ENCODE results near the gene CSAG2. TPM values are rescaled to one million over a fixed set of nuclear protein-coding genes. Genes with fewer than 3 reads are reported as not detected.
"Not testable (repeated sequence)": the region's sequence is repeated elsewhere in the genome, so short reads cannot be mapped to it uniquely, and the experiment has no call there.

Gene CSAG2, protein sequence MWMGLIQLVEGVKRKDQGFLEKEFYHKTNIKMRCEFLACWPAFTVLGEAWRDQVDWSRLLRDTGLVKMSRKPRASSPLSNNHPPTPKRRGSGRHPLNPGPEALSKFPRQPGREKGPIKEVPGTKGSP
- total RNA-seq = not detected in 2 replicates

DNA sequence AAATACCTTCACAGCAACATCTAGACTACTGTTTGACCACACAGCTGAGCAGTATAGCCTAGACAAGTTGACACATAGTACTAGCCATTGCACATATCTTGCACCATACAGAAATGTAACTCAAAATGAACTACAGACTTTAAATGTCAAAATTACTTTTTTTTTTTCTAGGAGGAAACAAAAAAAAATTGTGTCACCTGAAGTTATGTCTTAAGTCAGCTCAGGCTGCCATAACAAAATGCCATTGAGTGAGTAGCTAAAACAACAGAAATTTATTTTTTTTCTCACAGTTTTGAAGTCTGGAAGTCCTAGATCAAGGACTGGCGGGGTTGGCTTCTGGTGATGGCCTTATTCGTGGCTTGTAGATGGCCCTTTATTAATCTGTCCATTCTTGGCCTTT is at the start of gene CSAG2:
CSAG2 (minus strand) TSS at position 101 of the 400 bp plus-strand sequence. CDS start 161 bp downstream, outside the sequence.
- intact Hi-C loops (cut with micrococcal nuclease) = not testable (repeated sequence)

DNA sequence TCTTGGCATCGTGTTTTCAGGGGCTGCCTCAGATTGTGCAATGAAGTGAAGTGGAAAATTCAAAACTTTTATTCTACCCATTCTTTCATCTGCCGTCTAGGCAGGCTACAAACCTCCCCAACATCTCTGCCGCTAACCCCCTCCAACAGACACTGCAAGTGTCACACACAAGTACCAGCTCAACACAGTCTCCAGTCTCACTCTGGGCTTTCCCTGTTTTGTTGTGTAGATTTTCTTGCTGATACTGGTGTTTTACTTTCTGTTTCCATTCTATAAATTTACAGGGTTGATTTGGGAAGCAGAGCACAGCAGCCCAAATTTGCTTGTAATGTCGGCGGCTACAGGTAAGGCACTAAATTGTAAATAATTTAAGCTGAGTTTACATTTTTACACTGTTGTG is 45.8 kb upstream of the CSAG2 start:
- intact Hi-C loops (cut with micrococcal nuclease) = not testable (repeated sequence)

DNA sequence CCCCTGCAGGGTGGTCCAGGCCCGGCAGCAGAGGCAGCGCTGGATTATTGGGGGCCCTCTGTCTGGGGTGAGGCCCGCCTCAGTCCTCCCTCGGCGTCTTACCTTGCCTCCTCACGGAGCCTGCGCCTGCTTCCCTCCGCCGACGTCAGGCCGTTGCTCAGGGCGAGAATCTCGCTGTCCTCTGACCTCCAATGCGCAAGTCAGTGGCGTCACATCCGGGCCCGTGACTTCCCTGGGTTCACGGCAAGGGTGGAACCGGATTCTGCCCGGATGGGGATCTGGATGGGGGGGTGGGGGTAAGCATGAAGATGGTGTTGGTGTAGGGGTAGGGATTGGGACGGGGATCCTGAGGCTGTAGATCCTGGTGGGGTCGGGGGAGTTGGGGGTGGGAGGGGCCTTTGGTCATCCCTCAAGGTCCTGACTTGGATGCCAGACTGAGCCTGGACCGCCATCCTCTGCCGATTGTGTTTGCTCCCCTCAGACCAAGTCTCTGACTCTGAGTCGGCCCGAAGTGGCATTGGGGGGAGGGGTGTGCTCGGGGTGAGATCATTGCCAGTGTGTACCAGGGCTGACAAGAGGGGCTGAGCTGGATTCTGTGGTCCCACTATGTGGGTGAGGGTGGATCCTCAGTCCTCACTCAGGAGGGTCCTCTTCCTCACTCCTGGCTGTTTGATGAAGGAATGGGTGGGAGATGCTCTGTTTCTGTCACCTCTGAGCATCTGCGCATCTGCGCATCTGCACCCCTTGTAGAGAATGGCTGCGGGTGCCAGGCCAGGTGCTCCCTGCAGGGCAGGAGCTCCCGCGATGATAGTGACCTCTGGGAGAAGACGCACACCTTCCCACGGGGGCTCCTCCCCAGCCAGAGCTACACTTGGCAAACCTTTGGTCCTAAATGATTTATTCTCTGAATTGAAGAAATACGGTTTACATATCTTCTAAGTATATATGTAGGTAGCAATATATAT is 44.9 kb upstream of the CSAG2 start, which contains the start of gene MAGEA2:
MAGEA2 (minus strand) TSS at position 157 of the 965 bp plus-strand sequence. CDS start 2,479 bp downstream, outside the sequence.
- intact Hi-C loops (cut with micrococcal nuclease) = not testable (repeated sequence)

DNA sequence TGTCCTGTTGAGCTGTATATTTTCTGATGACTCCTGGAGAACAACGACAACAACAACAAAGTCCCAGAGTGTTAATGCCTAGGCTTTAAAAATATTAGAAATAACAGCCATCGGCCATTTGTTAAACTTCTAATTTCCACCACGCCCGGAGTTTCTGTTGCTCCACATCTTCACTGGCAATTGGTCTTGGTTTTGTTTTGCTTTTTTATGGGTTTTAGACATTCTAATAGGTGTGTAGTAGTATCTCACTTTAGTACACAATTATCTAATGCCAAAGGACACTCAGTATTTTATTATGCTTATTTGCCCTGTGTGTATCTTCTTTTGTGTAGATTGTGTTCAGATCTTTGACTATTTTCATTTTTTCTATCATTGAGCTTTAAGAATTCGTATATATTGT is 29.5 kb upstream of the CSAG2 start:
- intact Hi-C loops (cut with micrococcal nuclease) = no loop called here

DNA sequence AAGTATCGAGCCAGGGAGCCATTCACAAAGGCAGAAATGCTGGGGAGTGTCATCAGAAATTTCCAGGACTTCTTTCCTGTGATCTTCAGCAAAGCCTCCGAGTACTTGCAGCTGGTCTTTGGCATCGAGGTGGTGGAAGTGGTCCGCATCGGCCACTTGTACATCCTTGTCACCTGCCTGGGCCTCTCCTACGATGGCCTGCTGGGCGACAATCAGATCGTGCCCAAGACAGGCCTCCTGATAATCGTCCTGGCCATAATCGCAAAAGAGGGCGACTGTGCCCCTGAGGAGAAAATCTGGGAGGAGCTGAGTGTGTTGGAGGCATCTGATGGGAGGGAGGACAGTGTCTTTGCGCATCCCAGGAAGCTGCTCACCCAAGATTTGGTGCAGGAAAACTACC is 27.5 kb upstream of the CSAG2 start:
- intact Hi-C loops (cut with micrococcal nuclease) = not testable (repeated sequence)

DNA sequence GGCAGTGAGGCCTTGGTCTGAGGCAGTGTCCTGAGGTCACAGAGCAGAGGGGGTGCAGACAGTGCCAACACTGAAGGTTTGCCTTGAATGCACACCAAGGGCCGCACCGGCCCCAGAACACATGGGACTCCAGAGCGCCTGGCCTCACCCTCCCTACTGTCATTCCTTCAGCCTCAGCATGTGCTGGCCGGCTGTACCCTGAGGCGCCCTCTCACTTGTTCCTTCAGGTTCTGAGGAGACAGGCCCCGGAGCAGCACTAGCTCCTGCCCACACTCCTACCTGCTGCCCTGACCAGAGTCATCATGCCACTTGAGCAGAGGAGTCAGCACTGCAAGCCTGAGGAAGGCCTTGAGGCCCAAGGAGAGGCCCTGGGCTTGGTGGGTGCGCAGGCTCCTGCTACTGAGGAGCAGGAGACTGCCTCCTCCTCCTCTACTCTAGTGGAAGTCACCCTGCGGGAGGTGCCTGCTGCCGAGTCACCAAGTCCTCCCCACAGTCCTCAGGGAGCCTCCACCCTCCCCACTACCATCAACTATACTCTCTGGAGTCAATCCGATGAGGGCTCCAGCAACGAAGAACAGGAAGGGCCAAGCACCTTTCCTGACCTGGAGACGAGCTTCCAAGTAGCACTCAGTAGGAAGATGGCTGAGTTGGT is 26.9 kb upstream of the CSAG2 start:
- intact Hi-C loops (cut with micrococcal nuclease) = no loop called here

DNA sequence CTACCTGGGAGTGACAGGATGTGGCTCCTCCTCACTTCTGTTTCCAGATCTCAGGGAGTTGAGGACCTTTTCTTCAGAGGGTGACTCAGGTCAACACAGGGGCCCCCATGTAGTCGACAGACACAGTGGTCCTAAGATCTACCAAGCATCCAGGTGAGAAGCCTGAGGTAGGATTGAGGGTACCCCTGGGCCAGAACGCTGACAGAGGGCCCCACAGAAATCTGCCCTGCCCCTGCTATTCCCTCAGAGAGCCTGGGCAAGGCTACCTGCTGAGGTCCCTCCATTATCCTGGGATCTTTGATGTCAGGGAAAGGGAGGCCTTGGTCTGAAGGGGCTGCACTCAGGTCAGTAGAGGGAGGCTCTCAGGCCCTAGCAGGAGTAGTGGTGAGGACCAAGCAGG is 26.0 kb upstream of the CSAG2 start:
- intact Hi-C loops (cut with micrococcal nuclease) = no loop called here

DNA sequence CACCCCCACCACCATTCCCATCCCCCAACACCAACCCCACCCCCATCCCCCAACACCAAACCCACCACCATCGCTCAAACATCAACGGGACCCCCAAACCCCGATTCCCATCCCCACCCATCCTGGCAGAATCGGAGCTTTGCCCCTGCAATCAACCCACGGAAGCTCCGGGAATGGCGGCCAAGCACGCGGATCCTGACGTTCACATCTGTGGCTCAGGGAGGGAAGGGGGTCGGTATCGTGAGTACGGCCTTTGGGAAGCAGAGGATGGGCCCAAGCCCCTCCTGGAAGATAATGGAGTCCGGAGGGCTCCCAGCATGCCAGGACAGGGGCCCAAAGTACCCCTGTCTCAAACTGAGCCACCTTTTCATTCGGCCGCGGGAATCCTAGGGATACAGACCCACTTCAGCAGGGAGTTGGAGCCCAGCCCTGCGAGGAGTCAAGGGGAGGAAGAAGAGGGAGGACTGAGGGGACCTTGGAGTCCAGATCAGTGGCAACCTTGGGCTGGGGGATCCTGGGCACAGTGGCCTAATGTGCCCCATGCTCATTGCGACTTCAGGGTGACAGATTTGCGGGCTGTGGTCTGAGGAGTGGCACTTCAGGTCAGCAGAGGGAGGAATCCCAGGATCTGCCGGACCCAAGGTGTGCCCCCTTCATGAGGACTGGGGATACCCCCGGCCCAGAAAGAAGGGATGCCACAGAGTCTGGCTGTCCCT is 25.2 kb upstream of the CSAG2 start:
- intact Hi-C loops (cut with micrococcal nuclease) = not testable (repeated sequence)

DNA sequence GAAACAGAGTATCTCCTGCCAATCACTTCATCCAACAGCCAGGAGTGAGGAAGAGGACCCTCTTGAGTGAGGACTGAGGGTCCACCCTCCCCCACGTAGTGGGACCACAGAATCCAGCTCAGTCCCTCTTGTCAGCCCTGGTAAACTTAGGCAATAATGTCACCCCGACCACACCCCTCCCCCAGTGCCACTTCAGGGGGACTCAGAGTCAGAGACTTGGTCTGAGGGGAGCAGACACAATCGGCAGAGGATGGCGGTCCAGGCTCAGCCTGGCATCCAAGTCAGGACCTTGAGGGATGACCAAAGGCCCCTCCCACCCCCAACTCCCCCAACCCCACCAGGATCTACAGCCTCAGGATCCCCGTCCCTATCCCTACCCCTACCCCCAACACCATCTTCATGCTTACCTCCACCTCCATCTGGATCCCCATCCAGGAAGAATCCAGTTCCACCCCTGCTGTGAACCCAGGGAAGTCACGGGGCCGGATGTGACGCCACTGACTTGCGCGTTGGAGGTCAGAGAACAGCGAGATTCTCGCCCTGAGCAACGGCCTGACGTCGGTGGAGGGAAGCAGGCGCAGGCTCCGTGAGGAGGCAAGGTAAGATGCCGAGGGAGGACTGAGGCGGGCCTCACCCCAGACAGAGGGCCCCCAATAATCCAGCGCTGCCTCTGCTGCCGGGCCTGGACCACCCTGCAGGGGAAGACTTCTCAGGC is 24.3 kb upstream of the CSAG2 start, which contains the start of the genes CSAG1 and MAGEA12:
CSAG1 (minus strand) TSS at position 461 of the 715 bp plus-strand sequence. CDS start 1,261 bp downstream, outside the sequence.
MAGEA12 (plus strand) TSS at position 497 of the 715 bp plus-strand sequence. CDS start 2,405 bp downstream, outside the sequence.
- intact Hi-C loops (cut with micrococcal nuclease) = no loop called here

DNA sequence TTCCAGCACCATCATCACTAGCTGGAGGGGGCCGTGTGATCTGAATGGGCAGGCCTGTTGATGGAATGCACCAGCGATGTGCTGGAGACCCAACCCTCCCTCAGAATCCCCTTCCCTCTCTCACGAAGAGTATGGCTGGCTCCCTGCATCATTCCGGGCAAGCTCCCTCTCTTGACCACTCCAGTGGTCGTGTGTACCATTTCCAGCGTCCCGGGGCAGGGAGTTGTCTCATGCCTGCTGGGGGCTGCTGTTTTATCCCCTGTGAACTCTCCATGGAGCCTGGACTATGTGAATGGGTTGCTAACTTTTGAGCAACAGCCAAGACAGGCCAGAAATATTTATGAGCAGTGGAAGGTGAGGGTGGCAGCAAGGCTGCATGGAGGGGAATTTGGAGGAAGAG is 16.3 kb upstream of the CSAG2 start:
- intact Hi-C loops (cut with micrococcal nuclease) = no loop called here

DNA sequence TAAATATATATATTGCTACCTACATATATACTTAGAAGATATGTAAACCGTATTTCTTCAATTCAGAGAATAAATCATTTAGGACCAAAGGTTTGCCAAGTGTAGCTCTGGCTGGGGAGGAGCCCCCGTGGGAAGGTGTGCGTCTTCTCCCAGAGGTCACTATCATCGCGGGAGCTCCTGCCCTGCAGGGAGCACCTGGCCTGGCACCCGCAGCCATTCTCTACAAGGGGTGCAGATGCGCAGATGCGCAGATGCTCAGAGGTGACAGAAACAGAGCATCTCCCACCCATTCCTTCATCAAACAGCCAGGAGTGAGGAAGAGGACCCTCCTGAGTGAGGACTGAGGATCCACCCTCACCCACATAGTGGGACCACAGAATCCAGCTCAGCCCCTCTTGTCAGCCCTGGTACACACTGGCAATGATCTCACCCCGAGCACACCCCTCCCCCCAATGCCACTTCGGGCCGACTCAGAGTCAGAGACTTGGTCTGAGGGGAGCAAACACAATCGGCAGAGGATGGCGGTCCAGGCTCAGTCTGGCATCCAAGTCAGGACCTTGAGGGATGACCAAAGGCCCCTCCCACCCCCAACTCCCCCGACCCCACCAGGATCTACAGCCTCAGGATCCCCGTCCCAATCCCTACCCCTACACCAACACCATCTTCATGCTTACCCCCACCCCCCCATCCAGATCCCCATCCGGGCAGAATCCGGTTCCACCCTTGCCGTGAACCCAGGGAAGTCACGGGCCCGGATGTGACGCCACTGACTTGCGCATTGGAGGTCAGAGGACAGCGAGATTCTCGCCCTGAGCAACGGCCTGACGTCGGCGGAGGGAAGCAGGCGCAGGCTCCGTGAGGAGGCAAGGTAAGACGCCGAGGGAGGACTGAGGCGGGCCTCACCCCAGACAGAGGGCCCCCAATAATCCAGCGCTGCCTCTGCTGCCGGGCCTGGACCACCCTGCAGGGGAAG is 5.0 kb upstream of the CSAG2 start, which contains the start of gene MAGEA2B:
MAGEA2B (plus strand) TSS at position 814 of the 973 bp plus-strand sequence. CDS start 2,479 bp downstream, outside the sequence.
- intact Hi-C loops (cut with micrococcal nuclease) = not testable (repeated sequence)

DNA sequence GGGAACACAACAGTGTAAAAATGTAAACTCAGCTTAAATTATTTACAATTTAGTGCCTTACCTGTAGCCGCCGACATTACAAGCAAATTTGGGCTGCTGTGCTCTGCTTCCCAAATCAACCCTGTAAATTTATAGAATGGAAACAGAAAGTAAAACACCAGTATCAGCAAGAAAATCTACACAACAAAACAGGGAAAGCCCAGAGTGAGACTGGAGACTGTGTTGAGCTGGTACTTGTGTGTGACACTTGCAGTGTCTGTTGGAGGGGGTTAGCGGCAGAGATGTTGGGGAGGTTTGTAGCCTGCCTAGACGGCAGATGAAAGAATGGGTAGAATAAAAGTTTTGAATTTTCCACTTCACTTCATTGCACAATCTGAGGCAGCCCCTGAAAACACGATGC is 4.1 kb upstream of the CSAG2 start:
- intact Hi-C loops (cut with micrococcal nuclease) = not testable (repeated sequence)

DNA sequence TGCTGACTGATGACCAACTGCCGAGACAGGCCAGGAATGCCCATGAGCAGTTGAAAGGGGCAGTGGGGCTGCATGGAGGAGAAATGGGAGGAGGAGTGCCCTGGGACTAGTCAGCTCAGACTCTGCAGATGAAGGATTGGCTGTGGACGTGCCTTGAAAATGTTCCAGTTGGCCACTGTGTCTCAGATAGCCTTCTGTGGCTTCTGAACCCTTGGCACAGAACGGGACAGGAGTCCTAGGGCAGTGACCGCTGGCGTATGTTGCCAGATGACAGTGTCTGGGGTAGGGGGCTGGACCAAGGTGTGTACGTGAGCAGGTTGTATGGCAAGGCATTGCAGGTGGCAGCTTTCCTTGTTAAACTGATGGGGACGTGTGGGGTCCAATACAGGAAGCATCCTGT is 2.6 kb downstream of the CSAG2 start:
- intact Hi-C loops (cut with micrococcal nuclease) = not testable (repeated sequence)

DNA sequence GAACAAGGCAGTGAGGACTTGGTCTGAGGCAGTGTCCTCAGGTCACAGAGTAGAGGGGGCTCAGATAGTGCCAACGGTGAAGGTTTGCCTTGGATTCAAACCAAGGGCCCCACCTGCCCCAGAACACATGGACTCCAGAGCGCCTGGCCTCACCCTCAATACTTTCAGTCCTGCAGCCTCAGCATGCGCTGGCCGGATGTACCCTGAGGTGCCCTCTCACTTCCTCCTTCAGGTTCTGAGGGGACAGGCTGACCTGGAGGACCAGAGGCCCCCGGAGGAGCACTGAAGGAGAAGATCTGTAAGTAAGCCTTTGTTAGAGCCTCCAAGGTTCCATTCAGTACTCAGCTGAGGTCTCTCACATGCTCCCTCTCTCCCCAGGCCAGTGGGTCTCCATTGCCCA is 8.7 kb downstream of the CSAG2 start:
- intact Hi-C loops (cut with micrococcal nuclease) = not testable (repeated sequence)

DNA sequence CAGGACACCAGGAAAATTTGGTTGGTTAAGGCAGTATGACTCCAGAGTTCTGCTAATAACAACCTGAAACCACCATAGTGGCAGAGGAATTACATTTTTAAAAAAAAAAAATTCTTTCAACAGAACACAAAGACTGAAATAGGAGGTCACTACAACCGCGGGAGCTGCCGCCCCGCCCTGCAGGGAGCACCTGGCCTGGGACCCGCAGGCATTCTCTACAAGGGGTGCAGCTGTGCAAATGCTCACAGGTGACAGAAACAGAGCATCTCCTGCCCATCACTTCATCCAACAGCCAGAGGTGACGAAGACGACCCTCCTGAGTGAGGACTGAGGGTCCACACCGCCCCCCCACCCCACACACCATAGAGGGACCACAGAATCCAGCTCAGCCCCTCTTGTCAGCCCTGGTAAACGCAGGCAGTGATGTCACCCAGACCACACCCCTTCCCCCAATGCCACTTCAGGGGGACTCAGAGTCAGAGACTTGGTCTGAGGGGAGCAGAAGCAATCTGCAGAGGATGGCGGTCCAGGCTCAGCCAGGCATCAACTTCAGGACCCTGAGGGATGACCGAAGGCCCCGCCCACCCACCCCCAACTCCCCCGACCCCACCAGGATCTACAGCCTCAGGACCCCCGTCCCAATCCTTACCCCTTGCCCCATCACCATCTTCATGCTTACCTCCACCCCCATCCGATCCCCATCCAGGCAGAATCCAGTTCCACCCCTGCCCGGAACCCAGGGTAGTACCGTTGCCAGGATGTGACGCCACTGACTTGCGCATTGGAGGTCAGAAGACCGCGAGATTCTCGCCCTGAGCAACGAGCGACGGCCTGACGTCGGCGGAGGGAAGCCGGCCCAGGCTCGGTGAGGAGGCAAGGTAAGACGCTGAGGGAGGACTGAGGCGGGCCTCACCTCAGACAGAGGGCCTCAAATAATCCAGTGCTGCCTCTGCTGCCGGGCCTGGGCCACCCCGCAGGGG is 10.8 kb downstream of the CSAG2 start, which contains the start of gene MAGEA3:
MAGEA3 (plus strand) TSS at position 843 of the 980 bp plus-strand sequence. CDS start 2,039 bp downstream, outside the sequence.
- intact Hi-C loops (cut with micrococcal nuclease) = not testable (repeated sequence)

DNA sequence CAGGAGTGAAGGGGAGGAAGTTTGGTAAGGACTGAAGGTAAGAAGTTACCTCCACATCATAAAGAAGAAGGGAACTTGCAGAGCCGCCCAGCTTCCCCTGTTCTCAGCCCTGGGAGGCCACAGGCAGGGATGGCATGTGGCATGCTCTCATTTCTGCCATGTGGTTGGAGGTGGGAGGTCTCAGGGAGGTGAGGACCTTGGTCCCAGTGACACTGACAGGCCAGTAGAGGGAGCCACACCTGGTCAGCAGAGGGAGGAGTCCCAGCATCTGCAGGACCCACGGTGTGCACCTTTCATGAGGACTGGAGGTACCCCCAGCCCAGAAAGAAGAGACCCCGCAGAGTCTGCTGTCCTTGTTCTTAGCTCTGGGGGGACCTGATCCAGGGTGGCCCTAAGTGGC is 28.1 kb downstream of the CSAG2 start:
- intact Hi-C loops (cut with micrococcal nuclease) = not testable (repeated sequence)

DNA sequence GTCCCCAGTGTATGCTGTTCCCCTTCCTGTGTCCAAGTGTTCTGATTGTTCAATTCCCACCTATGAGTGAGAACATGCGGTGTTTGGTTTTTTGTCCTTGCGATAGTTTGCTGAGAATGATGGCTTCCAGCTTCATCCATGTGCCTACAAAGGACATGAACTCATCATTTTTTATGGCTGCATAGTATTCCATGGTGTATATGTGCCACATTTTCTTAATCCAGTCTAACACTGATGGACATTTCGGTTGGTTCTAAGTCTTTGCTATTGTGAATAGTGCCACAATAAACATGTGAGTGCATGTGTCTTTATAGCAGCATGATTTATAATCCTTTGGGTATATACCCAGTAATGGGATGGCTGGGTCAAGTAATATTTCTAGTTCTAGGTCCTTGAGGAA is 34.4 kb downstream of the CSAG2 start:
- intact Hi-C loops (cut with micrococcal nuclease) = not testable (repeated sequence)

DNA sequence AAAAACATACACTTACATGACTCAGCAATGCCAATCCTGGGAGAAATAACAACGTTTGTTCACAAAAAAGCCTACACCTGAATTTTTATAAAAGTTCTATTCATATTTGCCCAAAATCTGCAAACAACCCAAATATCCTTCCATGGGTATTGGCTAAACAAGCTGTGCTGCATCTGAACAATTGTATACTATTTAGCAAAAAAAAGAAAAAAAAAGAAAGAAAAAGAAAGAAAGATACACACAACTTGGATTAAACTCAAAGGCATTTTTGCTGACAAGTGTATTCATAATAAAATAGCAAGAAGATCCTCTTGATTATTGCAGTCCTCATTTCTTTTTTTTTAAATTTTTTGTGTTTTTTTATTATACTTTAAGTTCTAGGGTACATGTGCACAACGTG is 34.9 kb downstream of the CSAG2 start:
- intact Hi-C loops (cut with micrococcal nuclease) = no loop called here

All from T-helper 2 cell treated with Interferon-gamma antibody and Interleukin-4, amounts not matched to agents 100 ng/mL and 5 ng/mL, for 36 hours (primary cell).